ENCODE measurements around the gene GNB5.
A peak's percentile ranks its signal among the peaks of the same experiment; 100 is the strongest.
"Not testable (repeated sequence)": the region's sequence is repeated elsewhere in the genome, so short reads cannot be mapped to it uniquely, and the experiment has no call there.

GNB5 gene

GRCh38 chr15:52191207-52191606, at the start of gene GNB5:
Gene GNB5 (minus strand): TSS chr15:52191392. CDS start chr15:52184676, 6,716 bp downstream.
- TF ChIP-seq CTCF (IDR thresholded peaks at IDR 0.05; ENCODE audit: insufficient read depth, low read depth, low read length, missing control alignments), result no peak
- no peak within 1 kb of the TSS for H3K4me3 ChIP-seq (ENCODE audit: low read length)
- DNase-seq (ENCODE audit: low read depth), result no peak

- DNase-seq (ENCODE audit: low read depth), result no peak
- H3K4me3 ChIP-seq (ENCODE audit: low read length), result no peak overlapping the region
- TF ChIP-seq CTCF (IDR thresholded peaks at IDR 0.05; ENCODE audit: insufficient read depth, low read depth, low read length, missing control alignments), result no peak
Observed at GRCh38 chr15:52240166-52240565, 49.0 kb upstream of the GNB5 start.

- not testable (repeated sequence) for H3K4me3 ChIP-seq (ENCODE audit: low read length); DNase-seq (ENCODE audit: low read depth)
Observed at GRCh38 chr15:52238989-52239525, 47.9 kb upstream of the GNB5 start.

GRCh38 chr15:52238149-52238548, 47.0 kb upstream of the GNB5 start:
- no peak overlapping the region for H3K4me3 ChIP-seq (ENCODE audit: low read length)
- no peak for TF ChIP-seq CTCF (IDR thresholded peaks at IDR 0.05; ENCODE audit: insufficient read depth, low read depth, low read length, missing control alignments)
- DNase-seq (ENCODE audit: low read depth), result no peak

- H3K4me3 ChIP-seq (ENCODE audit: low read length), result no peak overlapping the region
- peak; percentile 8 for DNase-seq (ENCODE audit: low read depth)
Observed at GRCh38 chr15:52236013-52236412, 44.8 kb upstream of the GNB5 start.

GRCh38 chr15:52234596-52235541, 43.7 kb upstream of the GNB5 start:
- no peak overlapping the region for H3K4me3 ChIP-seq (ENCODE audit: low read length)
- no peak for DNase-seq (ENCODE audit: low read depth)
- TF ChIP-seq CTCF (IDR thresholded peaks at IDR 0.05; ENCODE audit: insufficient read depth, low read depth, low read length, missing control alignments), result no peak

More at GRCh38 chr15:52236013-52236412, 44.8 kb upstream of the GNB5 start:
- TF ChIP-seq CTCF (IDR thresholded peaks at IDR 0.05; ENCODE audit: insufficient read depth, low read depth, low read length, missing control alignments), result no peak

- no peak for TF ChIP-seq CTCF (IDR thresholded peaks at IDR 0.05; ENCODE audit: insufficient read depth, low read depth, low read length, missing control alignments)
- no peak for DNase-seq (ENCODE audit: low read depth)
- H3K4me3 ChIP-seq (ENCODE audit: low read length), result no peak overlapping the region
Observed at GRCh38 chr15:52233405-52233804, 42.2 kb upstream of the GNB5 start.

Measured in epithelial cell of esophagus (primary cell).